Uterus (tissue), 4 donors: ENCODE results near the gene DPP6. TPM values are rescaled to one million over a fixed set of nuclear protein-coding genes. Genes with fewer than 3 reads are reported as not detected.

Experiments
- DNase-seq, 2 donors: peaks; one replicate each; pipeline ENCODE4 v3.0.0-alpha.2; 2019 to 2020
- H3K27ac ChIP-seq, 2 donors: fragments of 200-600 bp; sonication (generic); 1 replicate in 1 of 2; 2 replicates in 1 of 2; pipeline ENCODE4 v1.5.1; 2016 to 2018
- H3K27me3 ChIP-seq, 2 donors: fragments of 200-600 bp; sonication (generic); one replicate each; pipeline ENCODE4 v1.5.1; 2018 to 2019; ENCODE audit warnings: control low read depth in 1 of 2
- H3K36me3 ChIP-seq, 2 donors: fragments of 200-600 bp; sonication (generic); one replicate each; pipeline ENCODE4 v1.5.1; 2019; ENCODE audit warnings: control low read depth in 1 of 2
- H3K4me1 ChIP-seq, 2 donors: fragments of 200-600 bp; sonication (generic); one replicate each; pipeline ENCODE4 v1.5.1; 2018 to 2019; ENCODE audit warnings: control low read depth in 1 of 2
- H3K4me3 ChIP-seq, 2 donors: fragments of 200-600 bp; sonication (generic); 1 replicate in 1 of 2; 2 replicates in 1 of 2; pipeline ENCODE4 v1.5.1; 2018 to 2019; ENCODE audit warnings: mild to moderate bottlenecking in 1 of 2
- H3K9me3 ChIP-seq, 2 donors: fragments of 200-600 bp; sonication (generic); one replicate each; pipeline ENCODE4 v1.5.1; 2019; ENCODE audit warnings: control low read depth in 1 of 2
- CTCF ChIP-seq, 4 experiments: fragments of 200-600 bp in 2 of 4; fragments of 450-650 bp in 2 of 4; sonication (generic) in 2 of 4; IDR thresholded peaks; one replicate each; pipeline ENCODE4 v1.5.1; 2016 to 2019; ENCODE audit warnings: antibody characterized with exemption in 4 of 4, mild to moderate bottlenecking in 2 of 4, moderate library complexity in 1 of 4
- POLR2A ChIP-seq, 2 donors: fragments of 450-650 bp; IDR thresholded peaks; one replicate each; pipeline ENCODE4 v1.6.1; 2016; ENCODE audit warnings: antibody characterized with exemption in 2 of 2, mild to moderate bottlenecking in 1 of 2, moderate library complexity in 1 of 2
- intact Hi-C: fragments of 100-400 bp; cut with DNase I; formaldehyde crosslinking; loops from one replicate; pipeline ENCODE4 v1.15.1; 2023; ENCODE audit warnings: low total_unique reads
- total RNA-seq, 4 donors: library from RNA; depleted of rRNA in 3 of 4; stranded (reverse); fragments of >200 nt in 3 of 4; gene quantifications; one replicate each; pipeline versions ENCODE4 v1.1.0 to v1.2.4, GENCODE V29; 2014 to 2023
- donor health status: DM: yes; HTN: yes; CAD: no.

DPP6 gene
- total RNA-seq, 4 donors from 2014 or later, result 4.1 to 107 (median 42.7) TPM

GRCh38 chr7:154735766-154736165, 683.6 kb downstream of the DPP6 start:
- Histone ChIP-seq H3K27me3 (no peaks in the 10 kb centered on the region), H3K4me3 (no peak overlapping the region), H3K36me3 (no peaks in the 10 kb centered on the region), H3K27ac (no peak overlapping the region), H3K9me3 (no peaks in the 10 kb centered on the region), H3K4me1 (no peaks in the 10 kb centered on the region)
- intact Hi-C loops, result no loop called here
- DNase-seq, result no peak
- TF ChIP-seq POLR2A (IDR thresholded peaks at IDR 0.05), result no peak
- TF ChIP-seq CTCF (IDR thresholded peaks at IDR 0.05), result no peak

- Histone ChIP-seq H3K27me3 (no peaks in the 10 kb centered on the region), H3K9me3 (no peaks in the 10 kb centered on the region), H3K36me3 (no peaks in the 10 kb centered on the region), H3K4me1 (no peaks in the 10 kb centered on the region), H3K27ac (no peak overlapping the region), H3K4me3 (no peak overlapping the region)
- no peak for DNase-seq
- no peak for TF ChIP-seq CTCF (IDR thresholded peaks at IDR 0.05)
- TF ChIP-seq POLR2A (IDR thresholded peaks at IDR 0.05), result no peak
- intact Hi-C loops, result no loop called here
Measured at GRCh38 chr7:154736389-154736788, 684.2 kb downstream of the DPP6 start.

- no peak for TF ChIP-seq CTCF (IDR thresholded peaks at IDR 0.05)
- TF ChIP-seq POLR2A (IDR thresholded peaks at IDR 0.05), result no peak
- no peaks in the 10 kb centered on the region for H3K9me3 ChIP-seq
- no peaks in the 10 kb centered on the region for H3K27me3 ChIP-seq
- H3K27ac ChIP-seq, result no peak overlapping the region
- DNase-seq, result no peak
- intact Hi-C loops, result no loop called here
- no peaks in the 10 kb centered on the region for H3K36me3 ChIP-seq
- no peak overlapping the region for H3K4me3 ChIP-seq
- no peaks in the 10 kb centered on the region for H3K4me1 ChIP-seq
Measured at GRCh38 chr7:154738216-154738615, 686.0 kb downstream of the DPP6 start.

- no peak overlapping the region for H3K4me3 ChIP-seq
- H3K36me3 ChIP-seq, result no peaks in the 10 kb centered on the region
- no peaks in the 10 kb centered on the region for H3K4me1 ChIP-seq
- H3K27me3 ChIP-seq, result no peaks in the 10 kb centered on the region
- TF ChIP-seq POLR2A (IDR thresholded peaks at IDR 0.05) (no peak), CTCF (IDR thresholded peaks at IDR 0.05) (no peak)
- no peaks in the 10 kb centered on the region for H3K9me3 ChIP-seq
- no peak overlapping the region for H3K27ac ChIP-seq
- DNase-seq, result no peak
- intact Hi-C loops, result no loop called here
Measured at GRCh38 chr7:154741131-154741530, 688.9 kb downstream of the DPP6 start.

- no peak for DNase-seq
- Histone ChIP-seq H3K27ac (no peak overlapping the region), H3K4me1 (no peaks in the 10 kb centered on the region), H3K27me3 (no peaks in the 10 kb centered on the region), H3K36me3 (no peaks in the 10 kb centered on the region), H3K9me3 (no peaks in the 10 kb centered on the region), H3K4me3 (no peak overlapping the region)
- intact Hi-C loops, result no loop called here
- TF ChIP-seq CTCF (IDR thresholded peaks at IDR 0.05) (no peak), POLR2A (IDR thresholded peaks at IDR 0.05) (no peak)
Measured at GRCh38 chr7:154743206-154743605, 691.0 kb downstream of the DPP6 start.
